ENCODE data around the gene ZBED4.
"Not testable (repeated sequence)": the region's sequence is repeated elsewhere in the genome, so short reads cannot be mapped to it uniquely, and the experiment has no call there.

ZBED4 gene

DNA sequence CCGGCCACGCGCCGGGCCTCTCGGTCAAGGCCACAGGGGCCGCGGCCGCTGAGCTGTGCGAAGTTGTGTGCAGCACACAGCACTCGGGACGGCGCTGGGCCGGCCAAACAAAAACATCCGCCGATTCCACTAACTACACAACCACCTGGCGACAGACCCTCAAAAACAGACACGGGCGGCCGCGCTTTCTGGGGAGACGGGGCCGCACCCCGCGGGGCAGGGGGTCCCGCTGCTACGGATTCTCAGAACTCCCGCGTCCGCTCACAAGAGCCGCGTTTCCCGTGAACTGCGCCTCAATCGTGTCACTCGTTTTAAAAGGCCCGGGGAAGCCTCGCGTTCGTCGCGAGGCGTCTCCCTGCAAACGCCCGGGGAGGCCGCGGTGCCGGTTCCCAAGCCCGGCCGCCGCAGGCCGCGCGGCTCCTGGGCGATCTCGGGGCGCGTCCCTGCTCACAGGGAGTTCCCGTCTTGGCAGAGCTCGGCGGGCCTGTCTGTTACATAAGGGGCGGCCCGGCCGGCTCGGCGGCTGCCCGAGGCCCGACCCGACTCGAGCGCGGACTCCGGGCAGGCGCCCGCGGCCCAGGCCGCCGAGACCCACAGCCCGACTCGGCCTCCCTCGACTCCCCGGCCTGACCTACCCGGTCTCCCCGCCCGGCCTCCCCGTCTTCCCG lies 26.9 kb upstream of the ZBED4 start:
- no peak for DNase-seq

GRCh38 chr22:49827271-49827852 lies 26.3 kb upstream of the ZBED4 start:
- no peak for DNase-seq

- DNase-seq, result peak; percentile 40
Observed at GRCh38 chr22:49827853-49828598, 25.6 kb upstream of the ZBED4 start, which contains the start of gene BRD1. Gene BRD1 (minus strand): TSS chr22:49827873. CDS start chr22:49824317, 3,556 bp downstream.

DNA sequence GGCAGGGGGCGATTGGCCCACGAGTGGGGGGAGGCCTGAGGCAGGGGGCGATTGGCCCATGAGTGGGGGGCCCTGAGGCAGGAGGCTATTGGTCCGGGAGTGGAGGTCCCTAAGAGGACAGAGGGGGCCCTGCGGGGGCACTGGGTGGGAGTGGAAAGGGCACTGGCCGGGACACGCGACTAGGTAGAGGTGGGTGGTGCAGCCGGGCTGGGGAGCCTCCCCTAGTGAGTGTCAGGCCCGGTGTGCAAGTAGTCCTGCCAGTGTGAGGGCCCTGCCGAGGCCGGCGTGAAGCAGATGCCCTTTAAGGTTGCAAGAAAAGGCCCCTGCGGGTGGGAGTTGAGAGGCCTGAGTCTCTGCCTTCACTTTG lies 25.1 kb upstream of the ZBED4 start:
- DNase-seq, result no peak

GRCh38 chr22:49829044-49829853 lies 24.4 kb upstream of the ZBED4 start:
- no peak for DNase-seq

- DNase-seq, result no peak
Observed at GRCh38 chr22:49833340-49834007, 20.2 kb upstream of the ZBED4 start.

- peak; percentile 74 for DNase-seq
Observed at GRCh38 chr22:49838771-49839717, 14.6 kb upstream of the ZBED4 start.

- no peak for DNase-seq
Observed at GRCh38 chr22:49845241-49845640, 8.4 kb upstream of the ZBED4 start.

- no peak for DNase-seq
Observed at GRCh38 chr22:49845666-49846459, 7.8 kb upstream of the ZBED4 start.

DNA sequence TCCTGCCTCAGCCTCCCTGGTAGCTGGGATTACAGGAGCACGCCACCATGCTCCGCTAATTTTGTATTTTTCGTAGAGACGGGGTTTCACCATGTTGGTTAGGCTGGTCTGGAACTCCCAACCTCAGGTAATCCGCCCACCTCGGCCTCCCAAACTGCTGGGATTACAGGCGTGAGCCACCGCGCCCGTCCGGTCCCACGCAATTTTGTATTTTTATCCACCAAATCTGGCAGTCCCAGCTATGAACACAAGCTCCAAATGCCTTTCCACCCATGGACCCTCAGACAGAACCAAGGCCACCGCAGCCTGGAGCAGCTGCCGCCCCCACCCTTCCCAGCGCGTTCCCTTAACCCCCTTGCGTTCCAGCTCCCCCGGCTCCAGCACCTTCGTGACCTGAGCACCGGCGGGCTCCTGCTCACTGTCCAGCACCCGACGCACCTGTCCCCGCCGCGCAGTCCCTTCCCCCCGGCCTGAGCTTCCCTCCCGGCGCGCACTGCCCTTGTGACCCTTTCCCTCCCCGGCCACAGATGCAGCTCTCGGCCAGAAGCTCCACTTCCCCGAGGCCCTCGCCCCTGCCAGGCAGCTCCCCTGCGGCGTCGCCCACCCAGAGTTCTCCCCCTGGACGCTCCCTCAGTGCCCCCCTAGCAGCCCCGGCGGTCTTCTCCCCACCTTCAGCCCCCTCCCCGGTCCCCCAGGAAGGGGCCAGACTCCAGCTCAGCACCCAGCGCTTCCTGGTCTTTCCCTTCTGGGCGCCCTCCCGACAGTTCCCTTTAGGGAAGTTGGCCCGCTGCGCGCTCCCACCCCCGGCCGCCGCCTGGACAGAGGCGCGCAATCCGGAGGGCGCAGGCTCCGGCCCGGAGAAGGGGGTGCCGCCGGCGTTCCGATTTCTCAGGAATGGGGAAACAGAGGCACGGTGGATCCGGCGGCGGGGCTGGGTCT lies 5.6 kb upstream of the ZBED4 start:
- DNase-seq, result no peak

DNA sequence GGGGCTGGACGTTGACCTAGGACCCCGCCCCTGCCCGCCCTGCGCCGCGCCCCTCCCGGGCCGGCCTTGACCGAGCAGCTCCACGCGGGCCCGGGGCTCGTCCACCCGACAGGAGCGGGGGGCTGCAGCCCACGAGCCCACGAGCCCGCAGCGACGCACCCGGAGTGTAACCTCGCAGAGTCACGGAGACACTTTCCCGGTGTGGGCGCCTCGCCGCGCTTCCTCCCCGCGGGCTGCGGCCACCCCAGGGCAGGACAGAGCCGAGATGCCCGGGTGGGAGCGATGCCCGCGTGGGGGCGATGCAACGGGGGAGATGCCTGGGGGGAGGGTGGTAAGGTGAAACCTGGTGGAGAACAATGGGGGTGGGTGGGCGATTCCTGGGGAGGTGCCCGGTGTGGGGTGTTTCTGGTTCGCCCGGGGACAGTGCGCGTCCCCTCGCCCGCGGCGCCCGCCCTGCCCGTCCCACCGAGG lies 4.9 kb upstream of the ZBED4 start:
- DNase-seq, result no peak

DNA sequence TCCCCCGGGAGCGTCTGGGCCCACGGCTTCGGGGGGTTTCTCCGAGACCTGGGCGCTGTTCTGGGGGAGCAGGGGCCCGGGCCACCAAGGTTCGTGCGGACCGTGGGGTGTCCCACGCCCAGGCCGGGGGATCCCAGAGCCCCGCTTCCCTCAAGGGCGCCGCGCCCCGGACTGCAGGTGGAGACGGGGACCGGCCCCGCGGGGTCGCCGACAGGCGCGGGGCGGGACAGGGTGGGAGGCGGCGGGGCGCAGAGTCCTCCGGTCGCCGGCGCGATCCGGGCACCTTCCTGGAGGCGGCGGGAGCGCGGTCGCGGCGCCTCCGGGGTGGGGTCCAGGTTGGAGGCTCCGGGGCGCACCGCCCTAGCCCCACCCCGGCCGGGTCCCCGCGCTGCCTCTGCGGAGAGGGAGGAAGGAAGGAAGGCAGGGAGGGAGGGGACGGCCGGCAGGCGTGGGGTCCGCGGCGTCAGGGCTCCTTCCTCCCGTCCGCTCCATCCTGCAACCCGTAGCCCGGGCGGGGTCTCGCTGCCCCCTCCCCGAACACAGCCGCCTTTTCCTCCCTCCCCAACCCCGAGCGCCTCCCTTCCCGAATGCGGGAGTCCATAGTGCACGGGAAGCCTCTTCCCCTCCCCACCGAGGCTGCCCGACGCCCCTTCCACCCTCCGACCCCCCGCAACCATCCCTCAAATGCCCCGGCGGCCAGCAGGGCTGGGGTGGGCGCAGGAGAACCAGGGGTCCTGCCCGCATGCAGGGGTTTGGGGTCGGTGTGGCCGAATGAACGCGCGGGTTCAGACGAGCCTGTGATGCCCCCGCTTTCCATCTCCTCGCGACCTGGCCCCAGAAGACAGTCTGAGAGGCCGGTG lies 4.3 kb upstream of the ZBED4 start:
- DNase-seq, result no peak

GRCh38 chr22:49850021-49850911 lies 3.4 kb upstream of the ZBED4 start:
- DNase-seq, result no peak

DNA sequence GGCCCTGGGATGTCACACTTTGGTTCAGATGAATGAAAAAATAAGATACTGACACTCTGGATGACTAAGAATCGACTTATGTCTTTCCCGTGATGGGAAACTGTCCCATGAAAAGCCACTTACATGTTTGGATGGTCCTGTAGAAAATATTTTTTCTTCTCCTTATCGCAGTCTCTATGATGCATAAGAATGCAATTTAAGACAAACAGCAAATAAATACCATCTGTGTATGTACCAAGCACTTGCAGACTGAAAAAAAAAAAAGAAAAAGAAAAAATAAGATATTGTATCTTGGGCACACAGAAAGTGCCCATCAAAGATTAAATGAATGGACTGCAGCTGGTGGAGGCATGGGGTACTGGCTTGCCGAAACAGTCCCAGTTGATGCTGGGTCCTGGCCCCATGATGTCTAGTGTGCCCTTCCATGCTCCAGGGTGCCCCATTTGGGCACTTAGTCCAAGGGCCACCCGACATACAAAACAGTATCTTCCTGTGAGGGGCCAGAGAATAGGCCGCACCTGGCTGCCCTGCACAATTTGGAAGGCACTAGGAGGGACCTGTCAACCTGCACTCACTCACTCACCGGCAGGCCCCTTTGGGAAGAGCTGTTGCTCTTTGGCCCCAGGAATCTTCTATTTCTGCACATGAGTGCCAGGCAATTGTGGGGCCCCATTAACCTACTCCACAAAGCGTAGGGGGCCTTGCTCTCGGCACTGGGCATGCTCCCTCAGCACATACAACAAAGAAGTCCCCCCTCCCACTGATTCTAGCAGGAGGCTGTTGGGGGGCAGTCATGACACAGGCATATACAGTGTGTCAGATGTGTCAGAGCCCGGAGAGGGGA lies 2.5 kb upstream of the ZBED4 start:
- DNase-seq, result no peak

DNA sequence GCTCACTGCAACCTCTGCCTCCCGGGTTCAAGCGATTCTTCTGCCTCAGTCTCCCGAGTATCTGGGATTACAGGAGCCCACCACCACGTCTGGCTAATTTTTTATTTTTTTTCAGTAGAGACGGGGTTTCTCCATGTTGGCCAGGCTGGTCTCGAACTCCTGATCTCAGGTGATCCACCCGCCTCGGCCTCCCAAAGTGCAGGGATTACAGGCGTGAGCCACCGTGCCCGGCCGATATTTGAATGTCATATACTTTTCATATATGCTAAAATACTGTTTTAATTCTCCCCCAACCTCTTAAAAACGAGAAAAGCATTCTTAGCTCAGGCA lies 1.1 kb upstream of the ZBED4 start:
- not testable (repeated sequence) for DNase-seq
